SK-N-SH treated with all-trans-retinoic acid at 6 μM for 48 hours (cell line): ENCODE data around the gene ZCCHC24.

Source experiments
- ARNTL ChIP-seq: fragments of 450-650 bp; formaldehyde crosslinking; IDR thresholded peaks from 2 replicates; pipeline ENCODE4 v1.5.0; 2020; ENCODE audit warnings: low read depth, mild to moderate bottlenecking, moderate library complexity, borderline replicate concordance
- BACH2 ChIP-seq: fragments of 250-450 bp; sonication (Bioruptor Pico); IDR thresholded peaks from 2 replicates; pipeline ENCODE4 v1.9.0; 2021; ENCODE audit warnings: mild to moderate bottlenecking, borderline replicate concordance
- ESRRG ChIP-seq: fragments of 250-450 bp; sonication (Bioruptor Pico); IDR thresholded peaks from 2 replicates; pipeline ENCODE4 v1.6.1; 2021; ENCODE audit warnings: mild to moderate bottlenecking
- TOX ChIP-seq: fragments of 250-450 bp; sonication (Bioruptor Pico); IDR thresholded peaks from 2 replicates; pipeline ENCODE4 v1.8.0; 2021; ENCODE audit warnings: mild to moderate bottlenecking, moderate library complexity, borderline replicate concordance
- ZFP3 ChIP-seq: fragments of 250-450 bp; sonication (Bioruptor Pico); IDR thresholded peaks from 2 replicates; pipeline ENCODE4 v1.5.0; 2020; ENCODE audit warnings: mild to moderate bottlenecking, moderate library complexity
- ZNF70 ChIP-seq: fragments of 450-650 bp; formaldehyde crosslinking; IDR thresholded peaks from 2 replicates; pipeline ENCODE4 v1.5.0; 2020; ENCODE audit warnings: mild to moderate bottlenecking, moderate library complexity
- ZNF8 ChIP-seq: fragments of 450-650 bp; formaldehyde crosslinking; IDR thresholded peaks from 2 replicates; pipeline ENCODE4 v1.5.0; 2020; ENCODE audit warnings: mild to moderate bottlenecking, moderate library complexity
- TF ChIP-seq, protein P1 (sequence below): fragments of 250-450 bp; sonication (Bioruptor Pico); IDR thresholded peaks from 2 replicates; pipeline ENCODE4 v1.5.1; 2020; ENCODE audit warnings: low read depth, mild to moderate bottlenecking, moderate library complexity
- TF ChIP-seq, protein P2 (sequence below): fragments of 250-450 bp; sonication (Bioruptor Pico); IDR thresholded peaks from 2 replicates; pipeline ENCODE4 v1.8.0; 2020; ENCODE audit warnings: mild to moderate bottlenecking, moderate library complexity, borderline replicate concordance

GRCh38 chr10:79444199-79445119, 965 bp downstream of the ZCCHC24 start:
- TF ChIP-seq ARNTL (no peak), ZNF8 (CRISPR knock-in tag) (no peak), BACH2 (CRISPR knock-in tag) (no peak), ESRRG (CRISPR knock-in tag) (no peak), ZNF70 (CRISPR knock-in tag) (no peak), ZFP3 (CRISPR knock-in tag) (no peak), TOX (no peak)
- TF ChIP-seq, protein P1, sequence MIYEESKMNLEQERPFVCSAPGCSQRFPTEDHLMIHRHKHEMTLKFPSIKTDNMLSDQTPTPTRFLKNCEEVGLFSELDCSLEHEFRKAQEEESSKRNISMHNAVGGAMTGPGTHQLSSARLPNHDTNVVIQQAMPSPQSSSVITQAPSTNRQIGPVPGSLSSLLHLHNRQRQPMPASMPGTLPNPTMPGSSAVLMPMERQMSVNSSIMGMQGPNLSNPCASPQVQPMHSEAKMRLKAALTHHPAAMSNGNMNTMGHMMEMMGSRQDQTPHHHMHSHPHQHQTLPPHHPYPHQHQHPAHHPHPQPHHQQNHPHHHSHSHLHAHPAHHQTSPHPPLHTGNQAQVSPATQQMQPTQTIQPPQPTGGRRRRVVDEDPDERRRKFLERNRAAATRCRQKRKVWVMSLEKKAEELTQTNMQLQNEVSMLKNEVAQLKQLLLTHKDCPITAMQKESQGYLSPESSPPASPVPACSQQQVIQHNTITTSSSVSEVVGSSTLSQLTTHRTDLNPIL (CRISPR knock-in tag) = no peak
- TF ChIP-seq, protein P2, sequence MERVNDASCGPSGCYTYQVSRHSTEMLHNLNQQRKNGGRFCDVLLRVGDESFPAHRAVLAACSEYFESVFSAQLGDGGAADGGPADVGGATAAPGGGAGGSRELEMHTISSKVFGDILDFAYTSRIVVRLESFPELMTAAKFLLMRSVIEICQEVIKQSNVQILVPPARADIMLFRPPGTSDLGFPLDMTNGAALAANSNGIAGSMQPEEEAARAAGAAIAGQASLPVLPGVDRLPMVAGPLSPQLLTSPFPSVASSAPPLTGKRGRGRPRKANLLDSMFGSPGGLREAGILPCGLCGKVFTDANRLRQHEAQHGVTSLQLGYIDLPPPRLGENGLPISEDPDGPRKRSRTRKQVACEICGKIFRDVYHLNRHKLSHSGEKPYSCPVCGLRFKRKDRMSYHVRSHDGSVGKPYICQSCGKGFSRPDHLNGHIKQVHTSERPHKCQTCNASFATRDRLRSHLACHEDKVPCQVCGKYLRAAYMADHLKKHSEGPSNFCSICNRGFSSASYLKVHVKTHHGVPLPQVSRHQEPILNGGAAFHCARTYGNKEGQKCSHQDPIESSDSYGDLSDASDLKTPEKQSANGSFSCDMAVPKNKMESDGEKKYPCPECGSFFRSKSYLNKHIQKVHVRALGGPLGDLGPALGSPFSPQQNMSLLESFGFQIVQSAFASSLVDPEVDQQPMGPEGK (CRISPR knock-in tag) = no peak
